GM12878 (cell line): ENCODE measurements around the gene PLSCR1. TPM values are rescaled to one million over a fixed set of nuclear protein-coding genes. Genes with fewer than 3 reads are reported as not detected.

Source experiments
- ATAC-seq: fragments of 200-7000 bp; cut with Tn5 transposase; 3 replicates; pipeline ENCODE4 v1.9.1; 2020; ENCODE audit warnings: mild to moderate bottlenecking, moderate library complexity
- BruUV-seq: library from RNA; stranded (reverse); fragments of 400-500 nt; replicated peaks from 2 replicates; lab custom pipeline; 2021; lab: Mats Ljungman, UMichigan
- CTCF ChIA-PET: fragments of 300-600 bp; sonication (Branson Sonifier 250); formaldehyde crosslinking; extraction: SDS; loops from one replicate; lab custom pipeline; 2021; ENCODE audit warnings: inconsistent platforms; lab: Yijun Ruan, JAX
- POLR2A ChIA-PET: fragments of 350-600 bp; formaldehyde crosslinking; extraction: SDS; loops from one replicate; lab custom pipeline; 2021; ENCODE audit warnings: inconsistent platforms; lab: Charles Lee
- RAD21 ChIA-PET: fragments of 300-600 bp; sonication (Branson Sonifier 250); formaldehyde crosslinking; loops from one replicate; lab custom pipeline; 2023; ENCODE audit warnings: antibody characterized with exemption; ENCODE audit not compliant: unreplicated experiment; lab: Charles Lee
- SMC1A ChIA-PET: fragments of 300-600 bp; sonication (Branson Sonifier 250); formaldehyde crosslinking; loops from one replicate; lab custom pipeline; 2023; ENCODE audit not compliant: unreplicated experiment, uncharacterized antibody; lab: Charles Lee
- DNase-seq: peaks from one replicate; pipeline ENCODE4 v3.0.0-alpha.2; 2011; ENCODE audit warnings: low read depth, low spot score
- FAIRE-seq: peaks from 3 replicates; lab custom pipeline; 2011; peaks lifted over from hg19 to GRCh38; lab: Jason Lieb, UNC
- H2AFZ ChIP-seq: 2 replicates; pipeline ENCODE4 v1.6.0; 2011; ENCODE audit warnings: low read depth, low read length, control low read depth; ENCODE audit not compliant: control insufficient read depth
- H3K27ac ChIP-seq: 2 replicates; pipeline ENCODE4 v1.5.1; 2011; ENCODE audit warnings: control low read depth; ENCODE audit not compliant: control insufficient read depth, insufficient read depth
- H3K27me3 ChIP-seq, 2 experiments: replicated peaks in 1 of 2; 2 replicates each; pipeline versions ENCODE4 v1.6.0 to v1.6.1; 2011; ENCODE audit warnings: low read length in 1 of 2; ENCODE audit not compliant: control insufficient read depth in 2 of 2, insufficient read depth in 2 of 2
- H3K36me3 ChIP-seq, 2 experiments: 2 replicates each; pipeline ENCODE4 v1.5.1; 2011; ENCODE audit warnings: low read length in 1 of 2; ENCODE audit not compliant: control insufficient read depth in 2 of 2, insufficient read depth in 2 of 2
- H3K4me1 ChIP-seq: 2 replicates; pipeline ENCODE4 v1.6.1; 2011; ENCODE audit warnings: mild to moderate bottlenecking, low read length, moderate library complexity, mixed read lengths; ENCODE audit not compliant: control insufficient read depth, insufficient read depth
- H3K4me2 ChIP-seq: 2 replicates; pipeline ENCODE4 v1.6.0; 2011; ENCODE audit warnings: control low read depth; ENCODE audit not compliant: control insufficient read depth, insufficient read depth
- H3K4me3 ChIP-seq: fragments of 200-600 bp; sonication (generic); 2 replicates; pipeline ENCODE4 v1.5.1; 2016
- H3K79me2 ChIP-seq: 2 replicates; pipeline ENCODE4 v1.6.0; 2011; ENCODE audit warnings: low read length; ENCODE audit not compliant: control insufficient read depth, insufficient read depth
- H3K9ac ChIP-seq: 2 replicates; pipeline ENCODE4 v1.8.0; 2011; ENCODE audit warnings: low read length, control low read depth, mixed read lengths; ENCODE audit not compliant: control insufficient read depth, insufficient read depth
- H3K9me3 ChIP-seq: replicated peaks from 3 replicates; pipeline ENCODE4 v1.5.1; 2011; ENCODE audit warnings: mild to moderate bottlenecking, low read length; ENCODE audit not compliant: control insufficient read depth, insufficient read depth
- H4K20me1 ChIP-seq: 2 replicates; pipeline ENCODE4 v1.6.0; 2011; ENCODE audit not compliant: control insufficient read depth, insufficient read depth
- ATF3 ChIP-seq: IDR thresholded peaks from 2 replicates; pipeline ENCODE4 v1.6.1; 2011; ENCODE audit warnings: low read depth, mild to moderate bottlenecking, low read length, moderate library complexity, borderline replicate concordance; ENCODE audit errors: extremely low read depth
- BCL3 ChIP-seq: IDR thresholded peaks from 2 replicates; pipeline ENCODE4 v1.6.1; 2011; ENCODE audit warnings: borderline replicate concordance, low read depth, mild to moderate bottlenecking, moderate library complexity, low read length; ENCODE audit not compliant: insufficient read depth, poor library complexity, severe bottlenecking
- BRCA1 ChIP-seq: IDR thresholded peaks from 2 replicates; pipeline ENCODE4 v1.6.1; 2011; ENCODE audit warnings: low read depth, low read length, improper control_type of control experiment
- E4F1 ChIP-seq: fragments of 450-650 bp; IDR thresholded peaks from 2 replicates; pipeline ENCODE4 v1.6.1; 2018; ENCODE audit warnings: borderline replicate concordance, mild to moderate bottlenecking; ENCODE audit not compliant: partially characterized antibody
- EZH2 ChIP-seq: IDR thresholded peaks from 2 replicates; pipeline ENCODE4 v1.6.1; 2012; ENCODE audit warnings: low read depth, mild to moderate bottlenecking, control low read depth, inconsistent platforms, low read length, borderline replicate concordance; ENCODE audit not compliant: control insufficient read depth
- FOS ChIP-seq: IDR thresholded peaks from 3 replicates; pipeline ENCODE4 v1.6.1; 2011; ENCODE audit warnings: borderline replicate concordance; ENCODE audit not compliant: insufficient read length; ENCODE audit errors: extremely low read depth
- FOXK2 ChIP-seq: fragments of 450-650 bp; IDR thresholded peaks from 2 replicates; pipeline ENCODE4 v1.6.1; 2017; ENCODE audit warnings: mild to moderate bottlenecking, moderate library complexity
- GABPA ChIP-seq: IDR thresholded peaks from 2 replicates; pipeline ENCODE4 v1.6.1; 2014; ENCODE audit warnings: antibody characterized with exemption, low read depth, mild to moderate bottlenecking, inconsistent platforms
- GATAD2B ChIP-seq: fragments of 450-650 bp; conservative IDR thresholded peaks from 2 replicates; pipeline ENCODE4 v1.6.1; 2017; ENCODE audit warnings: low read depth, mild to moderate bottlenecking, moderate library complexity
- NR2C1 ChIP-seq: fragments of 450-650 bp; IDR thresholded peaks from 2 replicates; pipeline ENCODE4 v1.6.1; 2017; ENCODE audit warnings: antibody characterized with exemption, mild to moderate bottlenecking, moderate library complexity
- PML ChIP-seq: IDR thresholded peaks from 2 replicates; pipeline ENCODE4 v1.6.1; 2012; ENCODE audit warnings: low read length, inconsistent platforms
- SIX5 ChIP-seq: IDR thresholded peaks from 2 replicates; pipeline ENCODE4 v1.6.1; 2011; ENCODE audit warnings: mild to moderate bottlenecking, low read depth, low read length, moderate library complexity; ENCODE audit not compliant: severe bottlenecking
- SREBF1 ChIP-seq: IDR thresholded peaks from 2 replicates; pipeline ENCODE4 v1.6.1; 2012; ENCODE audit warnings: mild to moderate bottlenecking, low read length
- ZNF24 ChIP-seq: fragments of 450-650 bp; IDR thresholded peaks from 2 replicates; pipeline ENCODE4 v1.6.1; 2017; ENCODE audit warnings: antibody characterized with exemption, mild to moderate bottlenecking
- ZNF687 ChIP-seq: fragments of 450-650 bp; IDR thresholded peaks from 2 replicates; pipeline ENCODE4 v1.6.1; 2017; ENCODE audit warnings: mild to moderate bottlenecking, moderate library complexity
- WGBS: methylation state at CpG from one replicate; pipeline ENCODE4 v1.1.6; 2016; ENCODE audit warnings: low lambda C conversion rate; ENCODE audit not compliant: insufficient replicate concordance, insufficient coverage; ENCODE audit errors: missing lambda C conversion rate; 5-methylcytosine and 5-hydroxymethylcytosine counted together
- in situ Hi-C: fragments of 300-500 bp; cut with MboI; formaldehyde crosslinking; loops from 9 replicates; pipeline ENCODE4 v1.14.3; 2018; ENCODE audit warnings: mixed read lengths
- intact Hi-C: fragments of 100-400 bp; cut with micrococcal nuclease; formaldehyde crosslinking; loops from one replicate; pipeline ENCODE4 v1.14.2; 2022; ENCODE audit not compliant: unreplicated experiment
- polyA plus RNA-seq, 11 experiments: library from polyadenylated mRNA; depleted of rRNA in 4 of 11; unstranded in 6 of 11; stranded (reverse) in 5 of 11; fragments of >200 nt; fragmentation: Nextera tagmentation in 4 of 11; fragmentation: Illumina TruSeq in 1 of 11; extraction: Ambion mirVana in 4 of 11; extraction: Trizol in 1 of 11; gene quantifications; 1 replicate in 1 of 11; 2 replicates in 10 of 11; pipeline versions ENCODE4 v1.2.1 to v1.2.3, GENCODE V29; 2011 to 2016; ENCODE audit warnings: inconsistent platforms in 2 of 11, missing spikeins in 2 of 11, low read depth in 1 of 11
- total RNA-seq, 4 experiments: library from RNA; depleted of rRNA in 3 of 4; stranded (reverse); fragments of >200 nt in 3 of 4; fragmentation: Illumina TruSeq in 1 of 4; extraction: Trizol in 1 of 4; gene quantifications; 2 replicates each; pipeline versions ENCODE4 v1.2.1 to v1.2.3, GENCODE V29; 2013 to 2021

Gene PLSCR1
- total and polyA plus RNA-seq, 10 of the 15 experiments (the other 5 are each of a cell fraction or from before 2014, with no cell fraction given): 35.4 to 77.8 (median 41.1) TPM

- Histone ChIP-seq H3K27ac (no peak overlapping the region; the same call in 1 of the 2 replicates), H2AFZ (peak overlapping the region; percentile 85), H3K4me2 (peak overlapping the region; percentile 88), H3K4me1 (no peaks in the 10 kb centered on the region; the same call in 1 of the 2 replicates), H3K4me3 (peak overlapping the region; percentile 89), H3K79me2 (peaks cover 41% of the 10 kb centered on the region), H4K20me1 (no peaks in the 10 kb centered on the region), H3K9ac (peak overlapping the region; percentile 87), H3K27me3 (no peaks in the 10 kb centered on the region), H3K36me3 (no peaks in the 10 kb centered on the region), H3K9me3 (no peaks in the 10 kb centered on the region)
- no peak for FAIRE-seq
- ChIA-PET CTCF (interaction anchor here (0.9 to 1.6 kb wide), 3 partner anchors 12 to 36 kb away, joined by 3 to 5 read pairs (median 3); no protein-coding TSS in a partner anchor), POLR2A (interaction anchor here (1.0 kb wide), 1 partner anchor 12 kb away, joined by 3 read pairs; no protein-coding TSS in a partner anchor), SMC1A (interaction anchor here (0.9 to 2.9 kb wide), 3 partner anchors 11 to 76 kb away, joined by 3 to 9 read pairs (median 5); partner anchors contain the start of gene PLSCR2), RAD21 (interaction anchor here (0.8 to 2.1 kb wide), 2 partner anchors 8 to 13 kb away, joined by 3 to 6 read pairs; no protein-coding TSS in a partner anchor)
- in situ Hi-C loops: no loop called here
- WGBS: 38% methylated on average over 8 of the region's 8 CpGs
- ATAC-seq: no peak
- intact Hi-C loops: loop anchor here (2.0 to 5.0 kb wide), 2 partner anchors 42 to 78 kb away; partner anchors contain the start of gene PLSCR2
- no TSS peak for BruUV-seq
- DNase-seq: no peak
- no peak for TF ChIP-seq BRCA1
- no peak for TF ChIP-seq SIX5
- TF ChIP-seq EZH2: no peak
- no peak for TF ChIP-seq E4F1
- no peak for TF ChIP-seq NR2C1
- TF ChIP-seq FOS: no peak
- TF ChIP-seq ZNF24: no peak
- TF ChIP-seq SREBF1: no peak
- TF ChIP-seq ZNF687: no peak
- TF ChIP-seq GABPA: no peak
- no peak for TF ChIP-seq PML
- no peak for TF ChIP-seq BCL3
- no peak for TF ChIP-seq FOXK2
- TF ChIP-seq GATAD2B: no peak
- TF ChIP-seq ATF3: no peak
Measured at GRCh38 chr3:146544929-146545528, 622 bp upstream of the PLSCR1 start.
